Body of pancreas (tissue), 4 donors: ENCODE results near the gene SEMA5B. TPM values are rescaled to one million over a fixed set of nuclear protein-coding genes. Genes with fewer than 3 reads are reported as not detected.

Experiments
- ATAC-seq: fragments of 150-250 bp; one replicate; pipeline ENCODE4 v1.9.1; 2016
- DNase-seq, 4 donors: peaks; one replicate each; pipeline ENCODE4 v3.0.0-alpha.2; 2019
- H3K27ac ChIP-seq, 4 donors: fragments of 200-600 bp; sonication (generic); 1 replicate in 3 of 4; 2 replicates in 1 of 4; pipeline versions ENCODE4 v1.5.1 to v1.6.1; 2016 to 2019; ENCODE audit warnings: mild to moderate bottlenecking in 1 of 4, mixed read lengths in 1 of 4, moderate library complexity in 1 of 4
- H3K27me3 ChIP-seq, 2 donors: fragments of 200-600 bp; sonication (generic); one replicate each; pipeline ENCODE4 v1.6.0; 2016; ENCODE audit warnings: mild to moderate bottlenecking in 1 of 2
- H3K36me3 ChIP-seq, 2 donors: fragments of 200-600 bp; sonication (generic); replicated peaks in 1 of 2; 2 replicates each; pipeline ENCODE4 v1.5.1; 2016; ENCODE audit warnings: low read depth in 2 of 2; ENCODE audit not compliant: insufficient read depth in 1 of 2
- H3K4me1 ChIP-seq: fragments of 200-600 bp; sonication (generic); one replicate; pipeline ENCODE4 v1.6.0; 2016
- H3K4me3 ChIP-seq, 2 donors: fragments of 200-600 bp; sonication (generic); 1 replicate in 1 of 2; 2 replicates in 1 of 2; pipeline ENCODE4 v1.5.1; 2016 to 2019
- H3K9me3 ChIP-seq, 3 donors: fragments of 200-600 bp; sonication (generic); 1 replicate in 2 of 3; 2 replicates in 1 of 3; pipeline ENCODE4 v1.5.1; 2016
- CTCF ChIP-seq, 7 experiments: fragments of 450-650 bp in 4 of 7; fragments of 200-600 bp in 3 of 7; sonication (generic) in 3 of 7; IDR thresholded peaks; one replicate each; pipeline ENCODE4 v1.5.1; 2016 to 2019; ENCODE audit warnings: antibody characterized with exemption in 7 of 7
- POLR2A ChIP-seq, 3 donors: fragments of 450-650 bp; IDR thresholded peaks; one replicate each; pipeline ENCODE4 v1.6.1; 2016; ENCODE audit warnings: antibody characterized with exemption in 3 of 3, mild to moderate bottlenecking in 2 of 3
- WGBS, 2 donors: methylation state at CpG; one replicate each; pipeline ENCODE4 v1.1.5; 2017; 5-methylcytosine and 5-hydroxymethylcytosine counted together
- intact Hi-C: fragments of 100-400 bp; cut with DNase I; formaldehyde crosslinking; loops from one replicate; pipeline ENCODE4 v1.15.1; 2023
- total RNA-seq, 2 donors: library from RNA; depleted of rRNA; stranded (reverse); fragments of >200 nt; gene quantifications; one replicate each; pipeline ENCODE4 v1.1.0, GENCODE V29; 2016

The SEMA5B gene
- total RNA-seq, 2 donors from 2014 or later, result 1.0 to 15.2 TPM

DNA sequence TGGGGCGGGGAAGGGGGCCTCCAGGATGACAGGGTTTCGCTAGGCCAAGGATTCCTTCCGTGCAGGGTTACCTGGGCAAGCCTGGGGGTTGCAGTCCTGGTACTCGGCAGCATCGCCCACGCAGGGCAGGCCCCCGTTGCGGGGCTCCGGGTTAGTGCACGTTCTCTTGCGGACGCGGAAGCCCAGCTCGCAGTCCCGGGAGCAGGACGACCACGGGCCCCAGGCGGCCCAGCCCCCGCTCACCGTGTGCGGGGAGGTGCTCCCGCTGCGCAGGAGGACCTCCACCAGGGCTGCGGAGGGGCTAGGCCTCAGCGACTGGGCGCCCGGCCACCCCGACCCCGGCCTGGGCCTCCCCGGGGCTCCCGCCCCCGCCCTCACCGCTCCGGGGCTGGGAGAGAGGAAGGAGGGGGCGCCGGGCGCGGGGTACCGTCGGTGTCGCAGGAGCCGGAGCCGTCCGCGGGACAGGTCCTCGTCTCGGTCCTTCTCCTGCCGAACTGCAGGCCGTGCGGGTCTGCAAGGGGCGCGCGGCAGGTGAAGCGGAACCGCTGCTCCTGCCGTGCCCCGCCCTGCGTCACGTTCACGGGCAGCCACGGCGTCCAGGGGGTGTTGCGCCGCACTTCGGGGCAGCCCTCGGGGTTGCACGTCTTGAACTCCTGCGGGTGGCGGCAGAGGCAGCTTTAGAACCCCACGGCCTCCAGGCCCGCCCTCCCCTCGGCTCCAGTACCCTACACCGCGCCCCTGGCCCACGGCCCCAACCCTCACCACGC, 114.6 kb downstream of the SEMA5B start:
- TF ChIP-seq CTCF (IDR thresholded peaks at IDR 0.05) (no peak), POLR2A (IDR thresholded peaks at IDR 0.05) (no peak)
- Histone ChIP-seq H3K36me3 (no peaks in the 10 kb centered on the region), H3K4me3 (no peak overlapping the region), H3K27ac (no peak overlapping the region), H3K27me3 (no peaks in the 10 kb centered on the region), H3K4me1 (no peaks in the 10 kb centered on the region), H3K9me3 (no peaks in the 10 kb centered on the region)
- ATAC-seq (no peak), DNase-seq (no peak)
- intact Hi-C loops, result no loop called here
- 39 to 60% methylated on average over 26 to 45 of the region's 76 CpGs for WGBS, 2 donors

GRCh38 chr3:122911901-122912300, 115.7 kb downstream of the SEMA5B start:
- Histone ChIP-seq H3K4me3 (no peak overlapping the region), H3K27me3 (no peaks in the 10 kb centered on the region), H3K36me3 (no peaks in the 10 kb centered on the region), H3K27ac (no peak overlapping the region), H3K9me3 (no peaks in the 10 kb centered on the region), H3K4me1 (no peaks in the 10 kb centered on the region)
- no peak for ATAC-seq
- TF ChIP-seq POLR2A (IDR thresholded peaks at IDR 0.05) (no peak), CTCF (IDR thresholded peaks at IDR 0.05) (no peak)
- WGBS, 2 donors, result 89 to 99% methylated on average over 7 to 10 of the region's 16 CpGs
- intact Hi-C loops, result no loop called here
- no peak for DNase-seq

DNA sequence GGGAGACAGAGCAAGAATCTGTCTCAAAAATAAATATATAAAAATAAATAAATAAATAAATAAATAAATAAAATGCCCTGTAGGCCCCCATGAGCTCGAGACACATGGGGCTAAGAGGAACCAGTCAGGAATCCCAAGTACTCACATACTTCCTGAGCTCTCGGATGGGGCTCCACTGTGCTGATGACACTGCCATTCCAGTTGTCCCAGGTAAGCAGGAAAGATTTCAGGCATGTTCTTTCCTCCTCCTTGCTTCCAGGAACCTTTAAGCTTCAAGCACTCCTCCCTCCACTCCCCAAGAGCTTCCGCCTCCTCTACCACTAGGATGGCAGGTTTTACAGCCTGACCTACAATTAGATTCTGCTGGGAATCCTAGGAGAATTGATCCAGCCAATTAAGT, 119.3 kb downstream of the SEMA5B start:
- intact Hi-C loops, result no loop called here
- no peaks in the 10 kb centered on the region for H3K27me3 ChIP-seq
- no peak overlapping the region for H3K27ac ChIP-seq
- H3K9me3 ChIP-seq, result no peaks in the 10 kb centered on the region
- no peaks in the 10 kb centered on the region for H3K4me1 ChIP-seq
- H3K4me3 ChIP-seq, result no peak overlapping the region
- no peaks in the 10 kb centered on the region for H3K36me3 ChIP-seq
- ATAC-seq, result no peak
- WGBS, 2 donors, result 85 to 88% methylated on average over 3 of the region's 3 CpGs
- DNase-seq, result no peak
- TF ChIP-seq CTCF (IDR thresholded peaks at IDR 0.05) (no peak), POLR2A (IDR thresholded peaks at IDR 0.05) (no peak)

DNA sequence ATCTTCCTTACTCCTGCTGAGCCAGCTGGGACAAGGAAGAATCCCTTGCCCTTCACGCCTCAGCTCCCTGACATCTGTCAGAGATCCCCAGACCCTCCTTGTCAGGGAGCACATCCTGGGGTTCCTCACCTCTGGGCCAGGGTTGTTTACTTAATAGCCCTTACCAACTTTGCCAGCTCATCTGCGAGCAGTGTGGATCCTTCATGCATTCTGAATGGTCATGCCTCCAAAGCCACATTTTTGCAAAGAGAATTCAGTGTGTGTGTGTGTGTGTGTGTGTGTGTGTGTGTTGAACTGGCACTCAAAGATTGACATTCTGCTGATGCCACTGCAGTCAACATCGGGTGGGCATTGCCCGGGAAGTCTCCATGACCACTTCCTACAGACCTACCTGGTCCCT, 120.1 kb downstream of the SEMA5B start:
- H3K36me3 ChIP-seq, result no peaks in the 10 kb centered on the region
- intact Hi-C loops, result no loop called here
- H3K4me1 ChIP-seq, result no peaks in the 10 kb centered on the region
- H3K27ac ChIP-seq, result no peak overlapping the region
- TF ChIP-seq CTCF (IDR thresholded peaks at IDR 0.05) (no peak), POLR2A (IDR thresholded peaks at IDR 0.05) (no peak)
- 87 to 96% methylated on average over 4 of the region's 4 CpGs for WGBS, 2 donors
- no peaks in the 10 kb centered on the region for H3K9me3 ChIP-seq
- ATAC-seq (no peak), DNase-seq (no peak)
- no peaks in the 10 kb centered on the region for H3K27me3 ChIP-seq
- H3K4me3 ChIP-seq, result no peak overlapping the region

- H3K27me3 ChIP-seq, result no peaks in the 10 kb centered on the region
Observed at GRCh38 chr3:122903171-122903570, 124.4 kb downstream of the SEMA5B start.

More at GRCh38 chr3:122903171-122903570, 124.4 kb downstream of the SEMA5B start:
- TF ChIP-seq CTCF (IDR thresholded peaks at IDR 0.05) (no peak), POLR2A (IDR thresholded peaks at IDR 0.05) (no peak)
- ATAC-seq, result no peak
- Histone ChIP-seq H3K36me3 (no peaks in the 10 kb centered on the region), H3K4me3 (no peak overlapping the region), H3K27ac (no peak overlapping the region), H3K9me3 (no peaks in the 10 kb centered on the region), H3K4me1 (no peaks in the 10 kb centered on the region)
- DNase-seq, result no peak
- intact Hi-C loops, result no loop called here
- 67 to 79% methylated on average over 3 to 4 of the region's 4 CpGs for WGBS, 2 donors
